ENCODE results near the gene RIMS3. TPM values are rescaled to one million over a fixed set of nuclear protein-coding genes. Genes with fewer than 3 reads are reported as not detected.

The RIMS3 gene
- total RNA-seq, 4 donors from 2014 or later: 0.79 to 2.2 (median 1.7) TPM

- no peak for DNase-seq (ENCODE audit: low spot score)
- TF ChIP-seq CTCF (IDR thresholded peaks at IDR 0.05): no peak
- no peak for ATAC-seq (ENCODE audit: low FRiP score)
Observed at GRCh38 chr1:40657046-40657445, 8.4 kb downstream of the RIMS3 start.

GRCh38 chr1:40653851-40654537 lies 11.5 kb downstream of the RIMS3 start:
- DNase-seq (ENCODE audit: low spot score) (no peak), ATAC-seq (ENCODE audit: low FRiP score) (no peak)
- no peak for TF ChIP-seq CTCF (IDR thresholded peaks at IDR 0.05)

GRCh38 chr1:40652979-40653378 lies 12.5 kb downstream of the RIMS3 start:
- TF ChIP-seq CTCF (IDR thresholded peaks at IDR 0.05): no peak

GRCh38 chr1:40652468-40652867 lies 13.0 kb downstream of the RIMS3 start:
- DNase-seq (ENCODE audit: low spot score) (no peak), ATAC-seq (ENCODE audit: low FRiP score) (no peak)
- TF ChIP-seq CTCF (IDR thresholded peaks at IDR 0.05): no peak

More at GRCh38 chr1:40652979-40653378, 12.5 kb downstream of the RIMS3 start:
- DNase-seq (ENCODE audit: low spot score) (no peak), ATAC-seq (ENCODE audit: low FRiP score) (no peak)

GRCh38 chr1:40651138-40651857 lies 14.2 kb downstream of the RIMS3 start:
- no peak for TF ChIP-seq CTCF (IDR thresholded peaks at IDR 0.05)
- no peak for ATAC-seq (ENCODE audit: low FRiP score)
- DNase-seq (ENCODE audit: low spot score): no peak

- ATAC-seq (ENCODE audit: low FRiP score) (no peak), DNase-seq (ENCODE audit: low spot score) (no peak)
- no peak for TF ChIP-seq CTCF (IDR thresholded peaks at IDR 0.05)
Observed at GRCh38 chr1:40650075-40650474, 15.4 kb downstream of the RIMS3 start.

GRCh38 chr1:40649592-40649930 lies 15.9 kb downstream of the RIMS3 start:
- no peak for ATAC-seq (ENCODE audit: low FRiP score)
- no peak for TF ChIP-seq CTCF (IDR thresholded peaks at IDR 0.05)
- DNase-seq (ENCODE audit: low spot score): no peak
